Measurements from ENCODE around the gene C17orf75.

The C17orf75 gene

GRCh38 chr17:32302860-32303649 lies 38.9 kb downstream of the C17orf75 start:
- no peak for DNase-seq (ENCODE audit: low read depth)

GRCh38 chr17:32302037-32302436 lies 39.9 kb downstream of the C17orf75 start:
- no peak for DNase-seq (ENCODE audit: low read depth)

- DNase-seq (ENCODE audit: low read depth): no peak
Observed at GRCh38 chr17:32299580-32300164, 42.3 kb downstream of the C17orf75 start.

- DNase-seq (ENCODE audit: low read depth): no peak
Observed at GRCh38 chr17:32298721-32299579, 43.0 kb downstream of the C17orf75 start.

GRCh38 chr17:32298298-32298697 lies 43.7 kb downstream of the C17orf75 start:
- DNase-seq (ENCODE audit: low read depth): no peak

GRCh38 chr17:32297860-32298259 lies 44.1 kb downstream of the C17orf75 start:
- DNase-seq (ENCODE audit: low read depth): no peak

- no peak for DNase-seq (ENCODE audit: low read depth)
Observed at GRCh38 chr17:32297424-32297823, 44.5 kb downstream of the C17orf75 start.

GRCh38 chr17:32292094-32292493 lies 49.9 kb downstream of the C17orf75 start:
- no peak for DNase-seq (ENCODE audit: low read depth)

GRCh38 chr17:32289471-32290070 lies 52.4 kb downstream of the C17orf75 start:
- no peak for DNase-seq (ENCODE audit: low read depth)

GRCh38 chr17:32288615-32289014 lies 53.4 kb downstream of the C17orf75 start:
- no peak for DNase-seq (ENCODE audit: low read depth)

GRCh38 chr17:32287804-32288511 lies 54.0 kb downstream of the C17orf75 start:
- no peak for DNase-seq (ENCODE audit: low read depth)

GRCh38 chr17:32286518-32286900 lies 55.5 kb downstream of the C17orf75 start:
- no peak for DNase-seq (ENCODE audit: low read depth)

- no peak for DNase-seq (ENCODE audit: low read depth)
Observed at GRCh38 chr17:32285746-32286517, 56.0 kb downstream of the C17orf75 start.

GRCh38 chr17:32285306-32285705 lies 56.7 kb downstream of the C17orf75 start:
- DNase-seq (ENCODE audit: low read depth): no peak

- no peak for DNase-seq (ENCODE audit: low read depth)
Observed at GRCh38 chr17:32283745-32284201, 58.2 kb downstream of the C17orf75 start.

GRCh38 chr17:32281011-32281451 lies 60.9 kb downstream of the C17orf75 start:
- DNase-seq (ENCODE audit: low read depth): no peak

- no peak for DNase-seq (ENCODE audit: low read depth)
Observed at GRCh38 chr17:32279891-32280716, 61.9 kb downstream of the C17orf75 start.

GRCh38 chr17:32278815-32279214 lies 63.2 kb downstream of the C17orf75 start:
- DNase-seq (ENCODE audit: low read depth): no peak
